ENCODE results near the gene AQP6.

Gene AQP6

DNA sequence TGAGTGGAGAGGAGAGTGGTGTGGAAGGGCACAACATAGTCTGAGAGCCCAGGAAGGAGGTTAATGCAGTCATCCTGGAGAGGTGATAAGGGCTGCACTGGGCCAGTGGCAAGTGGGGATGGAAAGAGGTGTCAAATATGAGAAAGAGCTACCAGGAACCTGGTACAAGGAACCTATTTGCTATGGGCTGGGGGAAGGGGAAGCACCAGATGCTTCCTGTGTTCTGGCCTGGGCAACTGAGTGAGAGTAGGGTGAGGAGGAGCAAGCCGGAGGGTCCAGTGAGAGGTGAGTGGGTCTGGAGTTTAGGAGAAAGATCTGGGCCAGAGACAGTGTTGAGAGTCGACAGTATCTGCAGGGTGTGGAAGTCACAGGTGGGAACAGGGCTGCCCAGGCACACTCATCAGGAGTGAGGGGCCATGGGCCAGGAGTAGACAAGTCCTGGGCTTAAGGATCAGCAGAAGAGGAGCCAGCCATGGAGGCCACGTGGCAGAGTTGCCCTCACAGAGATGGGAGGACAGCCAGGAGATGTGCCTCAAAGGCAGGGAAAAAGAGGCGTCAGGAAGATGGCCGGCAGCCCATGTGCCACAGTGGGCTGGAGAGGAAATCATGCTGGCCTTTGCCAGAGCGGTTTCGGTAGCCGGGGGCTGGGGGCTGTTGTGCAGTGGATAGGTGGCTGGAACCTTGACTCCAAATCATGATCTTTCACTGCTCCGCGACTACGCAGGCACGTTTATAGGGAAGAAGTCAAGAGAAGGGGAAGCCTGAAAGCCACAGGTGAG, 2.9 kb upstream of the AQP6 start:
- H3K4me1 ChIP-seq (ENCODE audit: low read depth, poor library complexity, severe bottlenecking), result peaks cover 7% of the 10 kb centered on the region

DNA sequence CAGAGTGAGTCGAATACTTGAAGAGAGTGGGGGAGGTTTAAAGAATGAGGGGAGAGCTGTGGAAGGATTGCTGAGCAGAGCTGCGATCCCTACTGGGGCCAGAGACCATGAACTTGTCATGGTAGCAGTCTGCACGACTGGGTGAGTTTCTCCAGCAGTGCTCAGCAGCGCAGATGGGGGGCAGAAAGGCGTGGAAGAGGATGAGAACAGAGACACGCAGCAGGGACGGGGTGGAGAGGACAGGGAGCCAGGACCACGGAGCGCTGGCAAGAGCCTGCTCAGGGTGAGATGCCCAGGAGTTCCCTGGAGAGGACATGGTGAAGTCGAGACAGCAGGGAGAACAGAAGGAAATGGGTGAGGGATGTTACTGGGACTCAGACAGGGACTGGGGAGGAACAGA, 2.1 kb upstream of the AQP6 start:
- no peak overlapping the region for H3K4me3 ChIP-seq (IDR thresholded peaks at IDR 0.05; ENCODE audit: insufficient read depth, low read depth, low read length)
- H3K36me3 ChIP-seq (ENCODE audit: insufficient read depth), result no peaks in the 10 kb centered on the region
- H3K4me2 ChIP-seq, result no peak overlapping the region
- TF ChIP-seq, protein P1, sequence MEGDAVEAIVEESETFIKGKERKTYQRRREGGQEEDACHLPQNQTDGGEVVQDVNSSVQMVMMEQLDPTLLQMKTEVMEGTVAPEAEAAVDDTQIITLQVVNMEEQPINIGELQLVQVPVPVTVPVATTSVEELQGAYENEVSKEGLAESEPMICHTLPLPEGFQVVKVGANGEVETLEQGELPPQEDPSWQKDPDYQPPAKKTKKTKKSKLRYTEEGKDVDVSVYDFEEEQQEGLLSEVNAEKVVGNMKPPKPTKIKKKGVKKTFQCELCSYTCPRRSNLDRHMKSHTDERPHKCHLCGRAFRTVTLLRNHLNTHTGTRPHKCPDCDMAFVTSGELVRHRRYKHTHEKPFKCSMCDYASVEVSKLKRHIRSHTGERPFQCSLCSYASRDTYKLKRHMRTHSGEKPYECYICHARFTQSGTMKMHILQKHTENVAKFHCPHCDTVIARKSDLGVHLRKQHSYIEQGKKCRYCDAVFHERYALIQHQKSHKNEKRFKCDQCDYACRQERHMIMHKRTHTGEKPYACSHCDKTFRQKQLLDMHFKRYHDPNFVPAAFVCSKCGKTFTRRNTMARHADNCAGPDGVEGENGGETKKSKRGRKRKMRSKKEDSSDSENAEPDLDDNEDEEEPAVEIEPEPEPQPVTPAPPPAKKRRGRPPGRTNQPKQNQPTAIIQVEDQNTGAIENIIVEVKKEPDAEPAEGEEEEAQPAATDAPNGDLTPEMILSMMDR (conservative IDR thresholded peaks at IDR 0.05; ENCODE audit: low read depth, low read length), result no peak
- peaks cover 7% of the 10 kb centered on the region for H3K4me1 ChIP-seq (ENCODE audit: low read depth, poor library complexity, severe bottlenecking)
- H3K9ac ChIP-seq, result no peak overlapping the region
- no peak overlapping the region for H2AFZ ChIP-seq (ENCODE audit: low read depth)
- H3K27ac ChIP-seq, result no peak overlapping the region
- H4K20me1 ChIP-seq (ENCODE audit: insufficient read depth), result no peaks in the 10 kb centered on the region
- H3K79me2 ChIP-seq (ENCODE audit: insufficient read depth, low read depth), result no peaks in the 10 kb centered on the region
- peaks cover 58% of the 10 kb centered on the region for H3K27me3 ChIP-seq (ENCODE audit: insufficient read depth, low read depth)

More for the DNA sequence above, 2.9 kb upstream of the AQP6 start:
- peaks cover 64% of the 10 kb centered on the region for H3K27me3 ChIP-seq (ENCODE audit: insufficient read depth, low read depth)
- H2AFZ ChIP-seq (ENCODE audit: low read depth), result no peak overlapping the region
- no peaks in the 10 kb centered on the region for H4K20me1 ChIP-seq (ENCODE audit: insufficient read depth)
- TF ChIP-seq, protein P1 (conservative IDR thresholded peaks at IDR 0.05; ENCODE audit: low read depth, low read length), result no peak
- no peaks in the 10 kb centered on the region for H3K79me2 ChIP-seq (ENCODE audit: insufficient read depth, low read depth)
- no peak overlapping the region for H3K27ac ChIP-seq
- no peak overlapping the region for H3K4me2 ChIP-seq
- no peak overlapping the region for H3K9ac ChIP-seq
- no peak overlapping the region for H3K4me3 ChIP-seq (IDR thresholded peaks at IDR 0.05; ENCODE audit: insufficient read depth, low read depth, low read length)
- H3K36me3 ChIP-seq (ENCODE audit: insufficient read depth), result no peaks in the 10 kb centered on the region

DNA sequence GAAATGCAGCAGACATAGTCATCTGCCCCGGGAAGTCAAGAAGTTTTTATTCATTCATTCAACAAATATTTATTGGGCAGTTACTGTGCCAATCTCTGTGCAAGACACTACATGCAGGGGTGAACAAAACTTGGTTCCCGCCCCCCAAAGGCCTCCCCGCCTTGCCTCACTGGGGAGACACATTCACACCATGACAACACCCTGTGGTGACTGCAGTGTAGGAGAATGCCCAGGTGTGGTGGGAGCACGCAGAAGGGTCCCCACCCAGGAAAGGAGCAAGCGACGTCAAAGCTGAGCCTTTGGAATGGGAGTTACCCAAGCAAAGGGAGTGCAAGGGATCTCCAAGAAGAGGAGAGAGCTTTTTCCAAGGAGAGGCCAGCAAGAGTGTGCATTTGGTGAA, 1.6 kb upstream of the AQP6 start:
- Histone ChIP-seq H3K4me3 (IDR thresholded peaks at IDR 0.05; ENCODE audit: insufficient read depth, low read depth, low read length) (no peak overlapping the region), H4K20me1 (ENCODE audit: insufficient read depth) (no peaks in the 10 kb centered on the region), H3K36me3 (ENCODE audit: insufficient read depth) (no peaks in the 10 kb centered on the region), H3K79me2 (ENCODE audit: insufficient read depth, low read depth) (no peaks in the 10 kb centered on the region), H3K27me3 (ENCODE audit: insufficient read depth, low read depth) (peaks cover 53% of the 10 kb centered on the region), H3K9ac (no peak overlapping the region), H2AFZ (ENCODE audit: low read depth) (no peak overlapping the region), H3K27ac (no peak overlapping the region), H3K4me2 (no peak overlapping the region), H3K4me1 (ENCODE audit: low read depth, poor library complexity, severe bottlenecking) (peaks cover 7% of the 10 kb centered on the region)
- TF ChIP-seq, protein P1 (conservative IDR thresholded peaks at IDR 0.05; ENCODE audit: low read depth, low read length), result no peak

DNA sequence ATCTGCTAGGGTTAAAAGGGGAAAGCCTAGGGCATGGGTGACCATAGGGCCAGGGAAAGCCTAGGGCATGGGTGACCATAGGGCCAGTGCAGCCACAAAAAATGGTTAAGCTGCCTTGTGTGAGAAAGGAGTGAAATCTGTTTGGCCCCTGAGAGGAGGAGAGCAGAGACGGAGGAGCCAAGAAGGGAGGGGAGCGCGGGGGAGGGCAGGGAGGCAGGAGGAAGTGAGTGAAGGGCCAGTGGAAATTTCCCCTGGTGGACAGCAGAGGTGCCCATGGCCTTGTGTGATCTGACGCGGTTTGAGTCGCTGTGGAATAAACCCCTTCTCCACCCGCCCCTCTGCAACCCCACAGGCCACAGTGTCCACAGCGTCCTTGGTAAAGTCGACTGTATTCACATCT, 618 bp upstream of the AQP6 start:
- TF ChIP-seq, protein P1 (conservative IDR thresholded peaks at IDR 0.05; ENCODE audit: low read depth, low read length), result no peak
- Histone ChIP-seq H3K4me1 (ENCODE audit: low read depth, poor library complexity, severe bottlenecking) (peaks cover 3% of the 10 kb centered on the region), H3K9ac (no peak overlapping the region), H3K27me3 (ENCODE audit: insufficient read depth, low read depth) (peaks cover 48% of the 10 kb centered on the region), H3K4me3 (IDR thresholded peaks at IDR 0.05; ENCODE audit: insufficient read depth, low read depth, low read length) (no peak overlapping the region), H4K20me1 (ENCODE audit: insufficient read depth) (no peaks in the 10 kb centered on the region), H3K27ac (no peak overlapping the region), H2AFZ (ENCODE audit: low read depth) (no peak overlapping the region), H3K36me3 (ENCODE audit: insufficient read depth) (no peaks in the 10 kb centered on the region), H3K4me2 (no peak overlapping the region), H3K79me2 (ENCODE audit: insufficient read depth, low read depth) (no peaks in the 10 kb centered on the region)
